HepG2 (cell line): Measurements from ENCODE around the gene ZNF341. TPM values are rescaled to one million over a fixed set of nuclear protein-coding genes. Genes with fewer than 3 reads are reported as not detected.
"Not testable (repeated sequence)": the region's sequence is repeated elsewhere in the genome, so short reads cannot be mapped to it uniquely, and the experiment has no call there.

ENCODE experiments used
- ATAC-seq: fragments of 200-7000 bp; cut with Tn5 transposase; 3 replicates; pipeline ENCODE4 v1.9.1; 2020; ENCODE audit warnings: mild to moderate bottlenecking, moderate library complexity
- BruUV-seq: library from RNA; stranded (reverse); fragments of 400-500 nt; replicated peaks from 2 replicates; lab custom pipeline; 2021; lab: Mats Ljungman, UMichigan
- CTCF ChIA-PET: fragments of 300-600 bp; formaldehyde crosslinking; extraction: SDS; loops from one replicate; lab custom pipeline; 2021; ENCODE audit warnings: low total read pairs, inconsistent platforms, low intra/inter-chr PET ratio; lab: Yijun Ruan, JAX
- POLR2A ChIA-PET: fragments of 350-600 bp; sonication (Branson Sonifier 250); formaldehyde crosslinking; loops from one replicate; lab custom pipeline; 2020; ENCODE audit warnings: antibody characterized with exemption, inconsistent platforms; lab: Yijun Ruan, JAX
- DNase-seq: peaks from one replicate; pipeline ENCODE4 v3.0.0-alpha.2; 2015; ENCODE audit warnings: low spot score
- FAIRE-seq: peaks from 3 replicates; lab custom pipeline; 2011; peaks lifted over from hg19 to GRCh38; lab: Jason Lieb, UNC
- H2AFZ ChIP-seq: one replicate; pipeline ENCODE4 v1.6.1; 2011; ENCODE audit warnings: low read length, inconsistent platforms
- H3K27ac ChIP-seq: fragments of 300-600 bp; 3 replicates; pipeline ENCODE4 v1.8.0; 2011; ENCODE audit warnings: mixed run types, mild to moderate bottlenecking, mixed read lengths, low read length, inconsistent platforms; ENCODE audit not compliant: insufficient read depth; ENCODE audit errors: extremely low read length
- H3K27me3 ChIP-seq, 2 experiments: fragments of 200-600 bp in 1 of 2; 2 replicates in 1 of 2; 3 replicates in 1 of 2; pipeline versions ENCODE4 v1.6.0 to v1.8.0; 2011; ENCODE audit warnings: low read length in 2 of 2, mild to moderate bottlenecking in 2 of 2, moderate library complexity in 2 of 2, inconsistent platforms in 1 of 2; ENCODE audit not compliant: insufficient read depth in 2 of 2, control insufficient read depth in 1 of 2
- H3K36me3 ChIP-seq, 2 experiments: fragments of 200-600 bp in 1 of 2; replicated peaks in 1 of 2; 2 replicates in 1 of 2; 3 replicates in 1 of 2; pipeline versions ENCODE4 v1.5.1 to v1.8.0; 2011; ENCODE audit warnings: low read length in 2 of 2, inconsistent platforms in 1 of 2; ENCODE audit not compliant: insufficient read depth in 2 of 2, control insufficient read depth in 1 of 2
- H3K4me1 ChIP-seq: 2 replicates; pipeline ENCODE4 v1.5.1; 2012; ENCODE audit warnings: low read length, inconsistent platforms; ENCODE audit not compliant: insufficient read depth
- H3K4me2 ChIP-seq: 2 replicates; pipeline ENCODE4 v1.6.0; 2011; ENCODE audit warnings: low read depth, low read length, inconsistent platforms
- H3K4me3 ChIP-seq, 3 experiments: fragments of 200-600 bp in 1 of 3; sonication (generic), shearing (Covaris generic) in 1 of 3; replicated peaks in 1 of 3; 2 replicates each; pipeline ENCODE4 v1.5.1; 2011 to 2016; ENCODE audit warnings: low read length in 3 of 3, inconsistent platforms in 2 of 3, low read depth in 2 of 3, mild to moderate bottlenecking in 2 of 3, control low read depth in 1 of 3, mixed read lengths in 1 of 3; ENCODE audit not compliant: insufficient read depth in 1 of 3
- H3K79me2 ChIP-seq: one replicate; pipeline ENCODE4 v1.6.1; 2011; ENCODE audit warnings: low read length, inconsistent platforms; ENCODE audit not compliant: insufficient read depth
- H3K9ac ChIP-seq: 2 replicates; pipeline ENCODE4 v1.6.0; 2011; ENCODE audit warnings: mild to moderate bottlenecking, low read depth, low read length, inconsistent platforms; ENCODE audit not compliant: insufficient read depth
- H3K9me3 ChIP-seq: 2 replicates; pipeline ENCODE4 v1.5.1; 2012; ENCODE audit warnings: mild to moderate bottlenecking, low read length
- H4K20me1 ChIP-seq: 2 replicates; pipeline ENCODE4 v1.6.0; 2011; ENCODE audit warnings: inconsistent platforms, mild to moderate bottlenecking, low read length, moderate library complexity; ENCODE audit not compliant: insufficient read depth
- ARID4A ChIP-seq: sonication (generic); formaldehyde crosslinking; IDR thresholded peaks from 2 replicates; pipeline ENCODE4 v1.5.0; 2020; ENCODE audit warnings: mild to moderate bottlenecking, missing genetic modification reagents, borderline replicate concordance
- KAT8 ChIP-seq: IDR thresholded peaks from 2 replicates; pipeline ENCODE4 v1.6.1; 2016; ENCODE audit warnings: missing genetic modification reagents, missing compliant biosample characterization
- KDM2A ChIP-seq: sonication (generic); formaldehyde crosslinking; IDR thresholded peaks from 2 replicates; pipeline ENCODE4 v1.4.0; 2020; ENCODE audit warnings: low read depth, missing genetic modification reagents, borderline replicate concordance
- NAIF1 ChIP-seq: sonication (generic); formaldehyde crosslinking; IDR thresholded peaks from 2 replicates; pipeline ENCODE4 v1.5.0; 2020; ENCODE audit warnings: mild to moderate bottlenecking, missing genetic modification reagents, borderline replicate concordance
- RAD21 ChIP-seq: fragments of 450-650 bp; formaldehyde crosslinking; IDR thresholded peaks from 2 replicates; pipeline ENCODE4 v1.5.0; 2020; ENCODE audit warnings: mild to moderate bottlenecking
- RBM39 ChIP-seq: fragments of 200-400 bp; formaldehyde crosslinking; IDR thresholded peaks from one replicate; pipeline ENCODE4 v1.6.1; 2018; ENCODE audit warnings: antibody characterized with exemption, mild to moderate bottlenecking, low read depth, low read length; ENCODE audit not compliant: poor library complexity, severe bottlenecking
- SOX13 ChIP-seq, 3 experiments: fragments of 450-650 bp in 1 of 3; sonication (generic) in 1 of 3; formaldehyde crosslinking in 1 of 3; IDR thresholded peaks in 2 of 3; conservative IDR thresholded peaks in 1 of 3; 2 replicates each; pipeline versions ENCODE4 v1.5.0 to v1.6.1; 2016 to 2020; ENCODE audit warnings: antibody characterized with exemption in 1 of 3, mild to moderate bottlenecking in 1 of 3, missing compliant biosample characterization in 1 of 3, missing genetic modification reagents in 1 of 3, moderate library complexity in 1 of 3
- ZBTB8A ChIP-seq: sonication (generic); formaldehyde crosslinking; IDR thresholded peaks from 2 replicates; pipeline ENCODE4 v1.4.0; 2020; ENCODE audit warnings: mild to moderate bottlenecking, low read depth, missing genetic modification reagents, borderline replicate concordance
- ZMYM2 ChIP-seq: sonication (generic); formaldehyde crosslinking; IDR thresholded peaks from 2 replicates; pipeline ENCODE4 v1.8.0; 2022; ENCODE audit warnings: mild to moderate bottlenecking, missing genetic modification reagents
- ZNF205 ChIP-seq: IDR thresholded peaks from 2 replicates; pipeline ENCODE4 v1.6.1; 2018; ENCODE audit warnings: missing biosample characterization, missing genetic modification reagents
- ZNF619 ChIP-seq: sonication (generic); formaldehyde crosslinking; IDR thresholded peaks from 2 replicates; pipeline ENCODE4 v1.4.0; 2020; ENCODE audit warnings: mild to moderate bottlenecking, missing genetic modification reagents
- ZNF770 ChIP-seq: sonication (generic); formaldehyde crosslinking; IDR thresholded peaks from 2 replicates; pipeline ENCODE4 v1.5.0; 2020; ENCODE audit warnings: mild to moderate bottlenecking, missing genetic modification reagents
- WGBS: methylation state at CpG from one replicate; pipeline ENCODE4 v1.1.6; 2017; ENCODE audit warnings: low lambda C conversion rate; 5-methylcytosine and 5-hydroxymethylcytosine counted together
- in situ Hi-C: cut with HindIII; loops from 2 replicates; pipeline ENCODE4 v1.10.0; 2017; ENCODE audit warnings: low pct_unique_long_range_greater_than_20kb; ENCODE audit not compliant: extremely low pct_ligation_motif_present
- intact Hi-C: fragments of 100-400 bp; cut with micrococcal nuclease; formaldehyde crosslinking; loops from one replicate; pipeline ENCODE4 v1.10.0; 2022; ENCODE audit not compliant: unreplicated experiment
- polyA plus RNA-seq, 8 experiments: library from polyadenylated mRNA; depleted of rRNA in 3 of 8; stranded (reverse) in 7 of 8; unstranded in 1 of 8; fragments of >200 nt; fragmentation: Illumina TruSeq in 4 of 8; extraction: Trizol in 4 of 8; gene quantifications; 2 replicates each; pipeline versions ENCODE4 v1.2.1 to v1.2.3, GENCODE V29; 2011 to 2016; ENCODE audit warnings: low read depth in 4 of 8, missing spikeins in 1 of 8, mixed read lengths in 1 of 8; ENCODE audit not compliant: insufficient read depth in 1 of 8
- total RNA-seq, 5 experiments: library from RNA; depleted of rRNA; stranded (reverse); fragments of >200 nt; fragmentation: Illumina TruSeq; extraction: Trizol; gene quantifications; 2 replicates each; pipeline ENCODE4 v1.2.3, GENCODE V29; 2016; ENCODE audit warnings: low read depth in 1 of 5

ZNF341 gene
- total and polyA plus RNA-seq, 2 of the 13 experiments (the other 11 are each of a cell fraction or from before 2014, with no cell fraction given): 1.1 to 2.2 TPM

GRCh38 chr20:33791959-33792597 lies 60.3 kb downstream of the ZNF341 start (continued):
- TF ChIP-seq ARID4A (CRISPR knock-in tag) (peak; percentile 49; the same call in 1 of the 2 replicates), RAD21 (CRISPR knock-in tag) (peak; percentile 96), ZNF619 (CRISPR knock-in tag) (0 out of 2 replicates have a peak, but pooled peaks have one; percentile 67), KAT8 (CRISPR knock-in tag) (0 out of 2 replicates have a peak, but pooled peaks have one; percentile 18)

- H3K4me2 ChIP-seq: peak overlapping the region; percentile 81
- 38% methylated on average over 3 of the region's 3 CpGs for WGBS
- H3K27ac ChIP-seq; ATAC-seq; DNase-seq; BruUV-seq; FAIRE-seq; H3K9me3 ChIP-seq; H3K36me3 ChIP-seq; in situ Hi-C loops; H3K9ac ChIP-seq; H3K27me3 ChIP-seq; H3K79me2 ChIP-seq; H4K20me1 ChIP-seq; TF ChIP-seq SOX13 (CRISPR knock-in tag; conservative IDR thresholded peaks at IDR 0.05 in 1 of 2, IDR thresholded peaks at IDR 0.05 in 1 of 2): not testable (repeated sequence)
- intact Hi-C loops: loop anchor here (2.0 to 10.0 kb wide), 4 partner anchors 50 to 336 kb away; no protein-coding TSS in a partner anchor
- ChIA-PET POLR2A (interaction anchor here (1.3 to 6.0 kb wide), 3 partner anchors 20 to 200 kb away, joined by 3 to 35 read pairs (median 5); partner anchors contain the start of gene CHMP4B), CTCF (interaction anchor here (1.1 to 1.7 kb wide), 3 partner anchors 70 to 277 kb away, joined by 3 to 8 read pairs (median 5); no protein-coding TSS in a partner anchor)
- peak overlapping the region; percentile 48 for H2AFZ ChIP-seq
- peak overlapping the region in 2 of 3 experiments; percentile 37 to 59; a peak in 3 of 6 replicates for H3K4me3 ChIP-seq
- H3K4me1 ChIP-seq: peaks cover 45% of the 10 kb centered on the region
- TF ChIP-seq KDM2A (CRISPR knock-in tag) (0 out of 2 replicates have a peak, but pooled peaks have one; percentile 2), NAIF1 (CRISPR knock-in tag) (peak; percentile 33; the same call in 1 of the 2 replicates), SOX13 (IDR thresholded peaks at IDR 0.05) (0 out of 2 replicates have a peak, but pooled peaks have one; percentile 11), ZNF205 (CRISPR knock-in tag) (0 out of 2 replicates have a peak, but pooled peaks have one; percentile 5), ZNF770 (CRISPR knock-in tag) (peak; percentile 40; the same call in 1 of the 2 replicates), RBM39 (peak; percentile 9), ZMYM2 (CRISPR knock-in tag) (0 out of 2 replicates have a peak, but pooled peaks have one; percentile 11), ZBTB8A (0 out of 2 replicates have a peak, but pooled peaks have one; percentile 1)
Measured at GRCh38 chr20:33792598-33792989, 60.8 kb downstream of the ZNF341 start.
